HCT116 (cell line): ENCODE measurements around the gene N4BP2. TPM values are rescaled to one million over a fixed set of nuclear protein-coding genes. Genes with fewer than 3 reads are reported as not detected.

Experiments used
- ATAC-seq: fragments of 200-7000 bp; cut with Tn5 transposase; 2 replicates; pipeline ENCODE4 v1.9.1; 2020; ENCODE audit warnings: mild to moderate bottlenecking, moderate library complexity
- BruUV-seq: library from RNA; stranded (reverse); fragments of 400-500 nt; replicated peaks from 2 replicates; lab custom pipeline; 2021; lab: Mats Ljungman, UMichigan
- CTCF ChIA-PET: fragments of 300-600 bp; sonication (Branson Sonifier 250); formaldehyde crosslinking; loops from one replicate; lab custom pipeline; 2021; ENCODE audit warnings: antibody characterized with exemption; lab: Charles Lee
- POLR2A ChIA-PET: fragments of 300-600, 350-600 bp; sonication (Branson Sonifier 250); formaldehyde crosslinking; loops from one replicate; lab custom pipeline; 2021; ENCODE audit warnings: antibody characterized with exemption; lab: Charles Lee
- RAD21 ChIA-PET, 2 experiments: fragments of 300-600 bp; sonication (Branson Sonifier 250); formaldehyde crosslinking; loops; one replicate each; lab custom pipeline; 2023; ENCODE audit warnings: low total read pairs in 2 of 2; ENCODE audit not compliant: uncharacterized antibody in 2 of 2, unreplicated experiment in 2 of 2, low non-redundant PET in 1 of 2; lab: Charles Lee
- DNase-seq: peaks from one replicate; pipeline ENCODE4 v3.0.0-alpha.2; 2010; ENCODE audit warnings: low read depth, low spot score
- H2AFZ ChIP-seq: fragments of 200-600 bp; shearing (Covaris generic), sonication (generic); 2 replicates; pipeline ENCODE4 v1.6.1; 2017; ENCODE audit warnings: low read depth, mixed run types, mixed read lengths, antibody characterized with exemption, low read length; ENCODE audit not compliant: poor library complexity, severe bottlenecking
- H3K27ac ChIP-seq: 2 replicates; pipeline ENCODE4 v1.5.1; 2012; ENCODE audit warnings: low read depth, low read length
- H3K27me3 ChIP-seq: fragments of 200-600 bp; sonication (generic); 2 replicates; pipeline ENCODE4 v1.6.1; 2016; ENCODE audit warnings: mixed run types, low read length, mixed read lengths; ENCODE audit not compliant: insufficient read depth
- H3K36me3 ChIP-seq, 2 experiments: fragments of 200-500 bp in 1 of 2; fragments of 200-600 bp in 1 of 2; sonication (Bioruptor generic) in 1 of 2; sonication (generic) in 1 of 2; 2 replicates each; pipeline versions ENCODE4 v1.5.1 to v1.6.1; 2014 to 2016; ENCODE audit warnings: low read length in 2 of 2, inconsistent platforms in 1 of 2, mixed read lengths in 1 of 2, mixed run types in 1 of 2; ENCODE audit not compliant: insufficient read depth in 2 of 2, control insufficient read depth in 1 of 2
- H3K4me1 ChIP-seq, 2 experiments: fragments of 200-600 bp in 1 of 2; sonication (generic) in 1 of 2; 2 replicates each; pipeline versions ENCODE4 v1.5.1 to v1.6.1; 2012 to 2017; ENCODE audit warnings: low read length in 2 of 2, inconsistent platforms in 1 of 2, mild to moderate bottlenecking in 1 of 2, mixed read lengths in 1 of 2, mixed run types in 1 of 2, moderate library complexity in 1 of 2; ENCODE audit not compliant: insufficient read depth in 2 of 2, control insufficient read depth in 1 of 2
- H3K4me2 ChIP-seq: fragments of 200-600 bp; sonication (generic); 2 replicates; pipeline ENCODE4 v1.6.1; 2017; ENCODE audit warnings: mixed run types, low read length, mixed read lengths
- H3K4me3 ChIP-seq, 2 experiments: fragments of 200-600 bp in 1 of 2; sonication (generic) in 1 of 2; replicated peaks in 1 of 2; 2 replicates each; pipeline ENCODE4 v1.5.1; 2011 to 2016; ENCODE audit warnings: low read length in 2 of 2, control low read depth in 1 of 2, low read depth in 1 of 2, mild to moderate bottlenecking in 1 of 2, mixed read lengths in 1 of 2, mixed run types in 1 of 2
- H3K79me2 ChIP-seq: fragments of 200-600 bp; sonication (generic); 2 replicates; pipeline ENCODE4 v1.6.1; 2017; ENCODE audit warnings: mild to moderate bottlenecking, mixed run types, low read length, moderate library complexity, mixed read lengths; ENCODE audit not compliant: insufficient read depth
- H3K9ac ChIP-seq: fragments of 200-600 bp; sonication (generic); 2 replicates; pipeline ENCODE4 v1.6.1; 2016; ENCODE audit warnings: low read length, mixed read lengths
- H3K9me2 ChIP-seq: fragments of 200-600 bp; sonication (generic), shearing (Covaris generic); 2 replicates; pipeline ENCODE4 v1.6.1; 2017; ENCODE audit warnings: mixed run types, mild to moderate bottlenecking, moderate library complexity; ENCODE audit not compliant: insufficient read depth
- H3K9me3 ChIP-seq, 2 experiments: fragments of 200-500 bp in 1 of 2; fragments of 200-600 bp in 1 of 2; sonication (Bioruptor generic) in 1 of 2; sonication (generic) in 1 of 2; 2 replicates each; pipeline ENCODE4 v1.6.1; 2014 to 2017; ENCODE audit warnings: low read length in 2 of 2, mixed read lengths in 2 of 2, inconsistent platforms in 1 of 2, low read depth in 1 of 2, mild to moderate bottlenecking in 1 of 2, mixed run types in 1 of 2, moderate library complexity in 1 of 2; ENCODE audit not compliant: control insufficient read depth in 1 of 2, insufficient read depth in 1 of 2
- H4K20me1 ChIP-seq: fragments of 200-600 bp; sonication (generic), shearing (Covaris generic); 2 replicates; pipeline ENCODE4 v1.6.1; 2017; ENCODE audit warnings: mixed run types, mild to moderate bottlenecking, moderate library complexity; ENCODE audit not compliant: insufficient read depth
- CEBPB ChIP-seq: IDR thresholded peaks from 2 replicates; pipeline ENCODE4 v1.6.1; 2012; ENCODE audit warnings: low read depth
- EZH2phosphoT487 ChIP-seq: fragments of 200-600 bp; IDR thresholded peaks from 2 replicates; pipeline ENCODE4 v1.6.1; 2018; ENCODE audit warnings: antibody characterized with exemption, borderline replicate concordance
- TCF7L2 ChIP-seq: IDR thresholded peaks from 2 replicates; pipeline ENCODE4 v1.7.0; 2011; ENCODE audit warnings: borderline replicate concordance, inconsistent platforms; ENCODE audit not compliant: insufficient read depth, insufficient read length; ENCODE audit errors: extremely low read depth
- YY1 ChIP-seq: IDR thresholded peaks from 2 replicates; pipeline ENCODE4 v1.6.1; 2011; ENCODE audit warnings: low read length, low read depth, moderate library complexity, mild to moderate bottlenecking; ENCODE audit not compliant: insufficient replicate concordance; ENCODE audit errors: extremely low read depth
- intact Hi-C: fragments of 100-400 bp; cut with micrococcal nuclease; formaldehyde crosslinking; loops from 2 replicates; pipeline ENCODE4 v1.10.0; 2022
- total RNA-seq: library from RNA; stranded (reverse); gene quantifications from one replicate; pipeline ENCODE4 v1.2.1, GENCODE V29; 2021; ENCODE audit not compliant: unreplicated experiment
- TF ChIP-seq, protein P1 (sequence below), 3 experiments: fragments of 200-600 bp in 1 of 3; sonication (generic) in 1 of 3; IDR thresholded peaks in 2 of 3; conservative IDR thresholded peaks in 1 of 3; 2 replicates each; pipeline ENCODE4 v1.5.1; 2012 to 2017; ENCODE audit warnings: low read depth in 2 of 3, low read length in 2 of 3, antibody characterized with exemption in 1 of 3, borderline replicate concordance in 1 of 3, control low read depth in 1 of 3, mild to moderate bottlenecking in 1 of 3, mixed read lengths in 1 of 3, mixed run types in 1 of 3, moderate library complexity in 1 of 3; ENCODE audit not compliant: insufficient read depth in 1 of 3

The N4BP2 gene
- total RNA-seq, 1 experiment from 2014 or later = 7.0 TPM

DNA sequence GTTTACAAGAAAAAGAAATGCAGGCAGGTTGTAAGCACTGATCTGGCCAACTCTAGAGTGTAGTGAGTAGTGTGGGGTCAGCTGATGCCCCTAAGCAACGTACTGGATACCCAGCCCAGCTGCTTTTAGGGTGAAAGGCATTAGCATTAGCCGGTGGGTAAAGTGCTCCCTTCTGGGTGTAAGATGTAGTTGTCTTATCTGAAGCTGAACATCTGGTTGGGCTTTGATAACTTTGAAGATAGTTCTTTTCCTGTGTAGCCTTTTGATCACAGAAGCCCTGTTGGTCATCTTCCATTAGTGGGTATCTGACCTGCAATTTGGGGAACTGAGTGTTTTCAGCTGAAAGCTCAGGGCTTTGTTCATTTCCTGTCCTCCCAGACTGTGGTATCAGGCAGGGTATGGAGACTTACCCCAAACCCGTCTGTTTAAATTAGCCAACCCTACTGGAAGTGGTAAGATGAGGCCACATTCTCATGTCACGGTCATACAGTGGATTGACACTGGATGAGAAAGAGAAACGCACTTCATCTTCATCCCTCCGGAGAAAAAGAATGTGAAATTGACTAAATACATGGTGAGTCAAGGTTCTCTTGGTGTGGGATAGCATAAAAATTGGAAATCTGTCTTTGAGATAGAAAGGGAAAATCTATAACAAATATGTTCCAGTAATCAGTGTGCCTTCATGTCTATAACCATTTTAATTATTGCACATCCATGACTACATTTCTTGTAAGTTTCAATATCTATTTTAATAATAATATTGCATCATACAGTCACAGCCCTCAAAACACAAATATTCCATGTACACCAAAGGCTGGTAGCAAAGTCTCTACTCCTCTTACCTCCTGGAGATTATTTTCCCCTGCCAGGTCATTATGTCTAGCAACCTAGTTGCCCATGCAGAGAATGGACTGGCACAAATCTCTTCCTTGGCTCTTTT lies 148.9 kb downstream of the N4BP2 start:
- intact Hi-C loops = no loop called here
- Histone ChIP-seq H3K27ac (no peak overlapping the region), H3K36me3 (no peaks in the 10 kb centered on the region), H3K4me3 (no peak overlapping the region), H3K27me3 (no peaks in the 10 kb centered on the region), H3K4me2 (no peak overlapping the region), H4K20me1 (no peaks in the 10 kb centered on the region), H3K4me1 (no peaks in the 10 kb centered on the region), H3K9ac (no peak overlapping the region), H3K9me3 (no peaks in the 10 kb centered on the region), H2AFZ (no peak overlapping the region), H3K79me2 (no peaks in the 10 kb centered on the region), H3K9me2 (no peaks in the 10 kb centered on the region)
- DNase-seq = no peak
- RAD21 ChIA-PET = no interaction called here
- no peak for ATAC-seq
- CTCF ChIA-PET = no interaction called here
- TF ChIP-seq, protein P1, sequence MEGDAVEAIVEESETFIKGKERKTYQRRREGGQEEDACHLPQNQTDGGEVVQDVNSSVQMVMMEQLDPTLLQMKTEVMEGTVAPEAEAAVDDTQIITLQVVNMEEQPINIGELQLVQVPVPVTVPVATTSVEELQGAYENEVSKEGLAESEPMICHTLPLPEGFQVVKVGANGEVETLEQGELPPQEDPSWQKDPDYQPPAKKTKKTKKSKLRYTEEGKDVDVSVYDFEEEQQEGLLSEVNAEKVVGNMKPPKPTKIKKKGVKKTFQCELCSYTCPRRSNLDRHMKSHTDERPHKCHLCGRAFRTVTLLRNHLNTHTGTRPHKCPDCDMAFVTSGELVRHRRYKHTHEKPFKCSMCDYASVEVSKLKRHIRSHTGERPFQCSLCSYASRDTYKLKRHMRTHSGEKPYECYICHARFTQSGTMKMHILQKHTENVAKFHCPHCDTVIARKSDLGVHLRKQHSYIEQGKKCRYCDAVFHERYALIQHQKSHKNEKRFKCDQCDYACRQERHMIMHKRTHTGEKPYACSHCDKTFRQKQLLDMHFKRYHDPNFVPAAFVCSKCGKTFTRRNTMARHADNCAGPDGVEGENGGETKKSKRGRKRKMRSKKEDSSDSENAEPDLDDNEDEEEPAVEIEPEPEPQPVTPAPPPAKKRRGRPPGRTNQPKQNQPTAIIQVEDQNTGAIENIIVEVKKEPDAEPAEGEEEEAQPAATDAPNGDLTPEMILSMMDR (IDR thresholded peaks at IDR 0.05 in 2 of 3, conservative IDR thresholded peaks at IDR 0.05 in 1 of 3; ENCODE audit: borderline replicate concordance in 1 of 3, insufficient read depth in 1 of 3, low read depth in 2 of 3, low read length in 2 of 3) = no peak
- TF ChIP-seq CEBPB = no peak
- BruUV-seq = no TSS peak
- POLR2A ChIA-PET = no interaction called here

DNA sequence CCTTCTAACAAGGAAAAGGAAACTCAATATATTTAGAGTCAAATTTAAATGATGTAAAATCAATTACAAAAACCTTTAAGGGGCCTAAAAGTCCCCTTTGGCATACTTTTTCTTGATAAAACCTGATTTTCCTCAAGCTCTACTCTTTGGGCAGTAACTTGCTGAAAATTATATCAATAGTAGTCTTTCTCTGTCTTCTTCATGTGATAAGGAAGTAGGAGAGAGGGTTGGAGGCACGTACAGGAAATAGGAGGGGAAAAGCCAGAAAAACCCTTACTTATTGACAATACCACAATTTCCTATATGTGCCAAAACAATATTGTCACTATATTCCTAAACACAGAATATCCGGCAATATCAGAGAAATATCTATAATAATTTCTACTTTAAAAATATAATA lies 149.8 kb downstream of the N4BP2 start:
- Histone ChIP-seq H3K4me2 (no peak overlapping the region), H3K79me2 (no peaks in the 10 kb centered on the region), H3K4me1 (no peaks in the 10 kb centered on the region), H3K36me3 (no peaks in the 10 kb centered on the region), H3K4me3 (no peak overlapping the region), H3K9ac (no peak overlapping the region), H3K9me2 (no peaks in the 10 kb centered on the region), H2AFZ (no peak overlapping the region), H3K9me3 (no peaks in the 10 kb centered on the region), H3K27me3 (no peaks in the 10 kb centered on the region), H4K20me1 (no peaks in the 10 kb centered on the region), H3K27ac (no peak overlapping the region)
- no TSS peak for BruUV-seq
- CTCF ChIA-PET = no interaction called here
- ATAC-seq = no peak
- RAD21 ChIA-PET = no interaction called here
- TF ChIP-seq TCF7L2 = no peak
- no peak for TF ChIP-seq EZH2phosphoT487
- no peak for TF ChIP-seq YY1
- intact Hi-C loops = no loop called here
- POLR2A ChIA-PET = no interaction called here
- no peak for DNase-seq

Other genes starting within 250 kb of the N4BP2 start
- gene PDS5A, start 78.9 kb upstream of the N4BP2 start, total RNA-seq = 98.3 TPM
- gene RHOH, start 140.2 kb downstream of the N4BP2 start, total RNA-seq = 0.74 TPM